Measurements from ENCODE around the gene VAV2. TPM values are rescaled to one million over a fixed set of nuclear protein-coding genes. Genes with fewer than 3 reads are reported as not detected.

VAV2 gene
- total RNA-seq, 1 experiment from 2014 or later, result 9.7 TPM

- H3K9me2 ChIP-seq (replicated peaks; ENCODE audit: low read length), result no peaks in the 10 kb centered on the region
- no peaks in the 10 kb centered on the region for H3K36me3 ChIP-seq (ENCODE audit: low read depth, low read length)
- TF ChIP-seq EZH2 (IDR thresholded peaks at IDR 0.05; ENCODE audit: low read length, unreplicated experiment) (no peak), EZH2phosphoT487 (IDR thresholded peaks at IDR 0.05; ENCODE audit: borderline replicate concordance, low read length) (no peak)
- TF ChIP-seq, protein P1, sequence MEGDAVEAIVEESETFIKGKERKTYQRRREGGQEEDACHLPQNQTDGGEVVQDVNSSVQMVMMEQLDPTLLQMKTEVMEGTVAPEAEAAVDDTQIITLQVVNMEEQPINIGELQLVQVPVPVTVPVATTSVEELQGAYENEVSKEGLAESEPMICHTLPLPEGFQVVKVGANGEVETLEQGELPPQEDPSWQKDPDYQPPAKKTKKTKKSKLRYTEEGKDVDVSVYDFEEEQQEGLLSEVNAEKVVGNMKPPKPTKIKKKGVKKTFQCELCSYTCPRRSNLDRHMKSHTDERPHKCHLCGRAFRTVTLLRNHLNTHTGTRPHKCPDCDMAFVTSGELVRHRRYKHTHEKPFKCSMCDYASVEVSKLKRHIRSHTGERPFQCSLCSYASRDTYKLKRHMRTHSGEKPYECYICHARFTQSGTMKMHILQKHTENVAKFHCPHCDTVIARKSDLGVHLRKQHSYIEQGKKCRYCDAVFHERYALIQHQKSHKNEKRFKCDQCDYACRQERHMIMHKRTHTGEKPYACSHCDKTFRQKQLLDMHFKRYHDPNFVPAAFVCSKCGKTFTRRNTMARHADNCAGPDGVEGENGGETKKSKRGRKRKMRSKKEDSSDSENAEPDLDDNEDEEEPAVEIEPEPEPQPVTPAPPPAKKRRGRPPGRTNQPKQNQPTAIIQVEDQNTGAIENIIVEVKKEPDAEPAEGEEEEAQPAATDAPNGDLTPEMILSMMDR (conservative IDR thresholded peaks at IDR 0.05; ENCODE audit: low read depth, low read length), result no peak
- no peak overlapping the region for H3K27ac ChIP-seq (ENCODE audit: low read length)
- no peak overlapping the region for H3K4me2 ChIP-seq (ENCODE audit: low read length)
- DNase-seq (no peak), ATAC-seq (no peak)
- BruUV-seq (replicated peaks), result no TSS peak
- no peaks in the 10 kb centered on the region for H3F3A ChIP-seq (ENCODE audit: low read length, unreplicated experiment)
- no peak overlapping the region for H2AFZ ChIP-seq (ENCODE audit: low read length)
- POLR2A ChIA-PET (ENCODE audit: unreplicated experiment), result no interaction called here
- no peaks in the 10 kb centered on the region for H3K9me3 ChIP-seq (ENCODE audit: low read length)
- CTCF ChIA-PET, result interaction anchor here (0.7 kb wide), 1 partner anchor 17 kb away, joined by 10 read pairs; the partner anchor contains the start of gene BRD3OS
- H3K79me2 ChIP-seq (ENCODE audit: low read length), result no peaks in the 10 kb centered on the region
- intact Hi-C loops (cut with micrococcal nuclease), result no loop called here
- no peaks in the 10 kb centered on the region for H3K4me1 ChIP-seq (ENCODE audit: insufficient read depth, low read length)
- H3K4me3 ChIP-seq (ENCODE audit: low read length), result no peak overlapping the region
- no peaks in the 10 kb centered on the region for H3K27me3 ChIP-seq (ENCODE audit: low read length)
- no peaks in the 10 kb centered on the region for H4K20me1 ChIP-seq (ENCODE audit: low read length)
- no peak overlapping the region for H3K9ac ChIP-seq (ENCODE audit: low read length)
Measured at GRCh38 chr9:134007571-134007970, 15.4 kb upstream of the VAV2 start.

DNA sequence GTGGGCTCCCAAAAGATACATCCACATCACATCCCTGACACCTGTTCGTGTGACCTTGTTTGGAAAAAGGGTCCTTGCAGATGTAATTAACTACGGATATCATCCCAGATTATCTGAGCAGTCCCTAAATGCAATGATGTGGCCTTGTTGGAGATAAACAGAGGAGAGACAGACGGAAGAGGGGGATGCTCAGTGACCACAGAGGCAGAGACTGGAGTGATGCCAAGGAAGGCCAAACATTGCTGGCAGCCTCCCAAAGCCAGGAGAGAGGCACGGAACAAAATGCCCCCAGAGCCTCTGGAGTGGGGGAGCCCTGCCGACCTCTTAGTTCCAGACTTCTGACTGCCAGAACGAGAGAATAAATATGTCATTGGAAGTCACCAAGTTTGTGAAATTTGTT lies 15.0 kb upstream of the VAV2 start:
- intact Hi-C loops (cut with micrococcal nuclease), result no loop called here
- H3K79me2 ChIP-seq (ENCODE audit: low read length), result no peaks in the 10 kb centered on the region
- CTCF ChIA-PET, result interaction anchor here (0.7 kb wide), 1 partner anchor 18 kb away, joined by 10 read pairs; the partner anchor contains the start of gene BRD3OS

GRCh38 chr9:134005381-134005780 lies 13.3 kb upstream of the VAV2 start:
- H3K27ac ChIP-seq (ENCODE audit: low read length), result no peak overlapping the region
- BruUV-seq (replicated peaks), result no TSS peak
- H3K79me2 ChIP-seq (ENCODE audit: low read length), result no peaks in the 10 kb centered on the region
- H3K4me3 ChIP-seq (ENCODE audit: low read length), result no peak overlapping the region
- ATAC-seq (no peak), DNase-seq (no peak)
- CTCF ChIA-PET, result no interaction called here
- TF ChIP-seq EZH2phosphoT487 (IDR thresholded peaks at IDR 0.05; ENCODE audit: borderline replicate concordance, low read length), result no peak
- TF ChIP-seq, protein P1 (conservative IDR thresholded peaks at IDR 0.05; ENCODE audit: low read depth, low read length), result no peak
- TF ChIP-seq EZH2 (IDR thresholded peaks at IDR 0.05; ENCODE audit: low read length, unreplicated experiment), result no peak
- no peaks in the 10 kb centered on the region for H3K36me3 ChIP-seq (ENCODE audit: low read depth, low read length)
- no peak overlapping the region for H2AFZ ChIP-seq (ENCODE audit: low read length)
- POLR2A ChIA-PET (ENCODE audit: unreplicated experiment), result interaction anchor here (0.5 kb wide), 1 partner anchor 168 kb away, joined by 3 read pairs; no protein-coding TSS in a partner anchor
- no peaks in the 10 kb centered on the region for H3K9me3 ChIP-seq (ENCODE audit: low read length)
- H3K9me2 ChIP-seq (replicated peaks; ENCODE audit: low read length), result no peaks in the 10 kb centered on the region
- intact Hi-C loops (cut with micrococcal nuclease), result no loop called here
- no peak overlapping the region for H3K9ac ChIP-seq (ENCODE audit: low read length)
- H3F3A ChIP-seq (ENCODE audit: low read length, unreplicated experiment), result no peaks in the 10 kb centered on the region
- no peaks in the 10 kb centered on the region for H3K27me3 ChIP-seq (ENCODE audit: low read length)
- no peak overlapping the region for H3K4me2 ChIP-seq (ENCODE audit: low read length)
- no peaks in the 10 kb centered on the region for H4K20me1 ChIP-seq (ENCODE audit: low read length)
- no peaks in the 10 kb centered on the region for H3K4me1 ChIP-seq (ENCODE audit: insufficient read depth, low read length)

More for the DNA sequence above, 15.0 kb upstream of the VAV2 start:
- Histone ChIP-seq H3K4me3 (ENCODE audit: low read length) (no peak overlapping the region), H3K4me2 (ENCODE audit: low read length) (no peak overlapping the region), H3K36me3 (ENCODE audit: low read depth, low read length) (no peaks in the 10 kb centered on the region), H3K9me2 (replicated peaks; ENCODE audit: low read length) (no peaks in the 10 kb centered on the region), H3K9ac (ENCODE audit: low read length) (no peak overlapping the region), H3K27ac (ENCODE audit: low read length) (no peak overlapping the region), H3K4me1 (ENCODE audit: insufficient read depth, low read length) (no peaks in the 10 kb centered on the region), H3F3A (ENCODE audit: low read length, unreplicated experiment) (no peaks in the 10 kb centered on the region), H4K20me1 (ENCODE audit: low read length) (no peaks in the 10 kb centered on the region), H3K9me3 (ENCODE audit: low read length) (no peaks in the 10 kb centered on the region), H2AFZ (ENCODE audit: low read length) (no peak overlapping the region), H3K27me3 (ENCODE audit: low read length) (no peaks in the 10 kb centered on the region)
- TF ChIP-seq, protein P1 (conservative IDR thresholded peaks at IDR 0.05; ENCODE audit: low read depth, low read length), result no peak
- TF ChIP-seq EZH2 (IDR thresholded peaks at IDR 0.05; ENCODE audit: low read length, unreplicated experiment), result no peak
- no peak for TF ChIP-seq EZH2phosphoT487 (IDR thresholded peaks at IDR 0.05; ENCODE audit: borderline replicate concordance, low read length)
- POLR2A ChIA-PET (ENCODE audit: unreplicated experiment), result no interaction called here
- DNase-seq (no peak), ATAC-seq (no peak)
- BruUV-seq (replicated peaks), result no TSS peak
